Measurements from ENCODE around the gene SREBF1.

- TF ChIP-seq, protein P1, sequence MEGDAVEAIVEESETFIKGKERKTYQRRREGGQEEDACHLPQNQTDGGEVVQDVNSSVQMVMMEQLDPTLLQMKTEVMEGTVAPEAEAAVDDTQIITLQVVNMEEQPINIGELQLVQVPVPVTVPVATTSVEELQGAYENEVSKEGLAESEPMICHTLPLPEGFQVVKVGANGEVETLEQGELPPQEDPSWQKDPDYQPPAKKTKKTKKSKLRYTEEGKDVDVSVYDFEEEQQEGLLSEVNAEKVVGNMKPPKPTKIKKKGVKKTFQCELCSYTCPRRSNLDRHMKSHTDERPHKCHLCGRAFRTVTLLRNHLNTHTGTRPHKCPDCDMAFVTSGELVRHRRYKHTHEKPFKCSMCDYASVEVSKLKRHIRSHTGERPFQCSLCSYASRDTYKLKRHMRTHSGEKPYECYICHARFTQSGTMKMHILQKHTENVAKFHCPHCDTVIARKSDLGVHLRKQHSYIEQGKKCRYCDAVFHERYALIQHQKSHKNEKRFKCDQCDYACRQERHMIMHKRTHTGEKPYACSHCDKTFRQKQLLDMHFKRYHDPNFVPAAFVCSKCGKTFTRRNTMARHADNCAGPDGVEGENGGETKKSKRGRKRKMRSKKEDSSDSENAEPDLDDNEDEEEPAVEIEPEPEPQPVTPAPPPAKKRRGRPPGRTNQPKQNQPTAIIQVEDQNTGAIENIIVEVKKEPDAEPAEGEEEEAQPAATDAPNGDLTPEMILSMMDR (IDR thresholded peaks at IDR 0.05), result no peak
- no peak for TF ChIP-seq POLR2AphosphoS5 (IDR thresholded peaks at IDR 0.05; ENCODE audit: low read depth, low read length)
These were observed 29.6 kb upstream of the SREBF1 start for GRCh38 chr17:17866425-17866824.
